ENCODE measurements around the gene EIF4H. TPM values are rescaled to one million over a fixed set of nuclear protein-coding genes. Genes with fewer than 3 reads are reported as not detected.

Gene EIF4H
- total RNA-seq, 6 donors from 2014 or later = 123 to 238 (median 203) TPM

DNA sequence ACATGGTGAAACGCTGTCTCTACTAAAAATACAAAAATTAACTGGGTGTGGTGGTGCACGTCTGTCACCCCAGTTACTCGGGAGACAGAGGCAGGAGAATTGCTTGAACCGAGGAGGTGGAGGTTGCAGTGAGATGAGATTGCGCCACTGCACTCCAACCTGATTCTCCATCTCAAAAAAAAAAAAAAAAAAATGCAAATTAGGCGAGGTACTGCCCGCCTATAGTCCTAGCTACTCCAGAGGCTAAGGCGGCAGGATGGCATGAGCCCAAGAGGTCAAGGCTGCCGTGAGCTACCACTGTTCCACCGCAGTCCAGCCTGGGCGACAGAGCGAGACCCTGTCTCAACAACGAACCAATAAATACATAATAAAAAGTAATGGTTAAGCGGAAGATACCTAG lies 1.1 kb upstream of the EIF4H start:
- peak overlapping the region; percentile 94 to 99 (median 95) for H3K27ac ChIP-seq
- H3K9me3 ChIP-seq = no peaks in the 10 kb centered on the region
- peaks cover 0 to 15% (median 0%) of the 10 kb centered on the region in 4 donors for H3K36me3 ChIP-seq
- peaks cover 36 to 43% (median 38%) of the 10 kb centered on the region in 4 donors for H3K4me1 ChIP-seq
- 62 to 63% methylated on average over 14 of the region's 14 CpGs for WGBS, 2 donors
- H3K27me3 ChIP-seq = no peaks in the 10 kb centered on the region
- DNase-seq (peak in 1 of 2 donors; percentile 71), ATAC-seq (ENCODE audit: low FRiP score in 2 of 2) (peak in 1 of 2 donors; percentile 73)
- no peak for TF ChIP-seq EP300 (IDR thresholded peaks at IDR 0.05)
- TF ChIP-seq POLR2AphosphoS5 (IDR thresholded peaks at IDR 0.05) = no peak
- no peak for TF ChIP-seq POLR2A (IDR thresholded peaks at IDR 0.05)
- TF ChIP-seq, protein P1, sequence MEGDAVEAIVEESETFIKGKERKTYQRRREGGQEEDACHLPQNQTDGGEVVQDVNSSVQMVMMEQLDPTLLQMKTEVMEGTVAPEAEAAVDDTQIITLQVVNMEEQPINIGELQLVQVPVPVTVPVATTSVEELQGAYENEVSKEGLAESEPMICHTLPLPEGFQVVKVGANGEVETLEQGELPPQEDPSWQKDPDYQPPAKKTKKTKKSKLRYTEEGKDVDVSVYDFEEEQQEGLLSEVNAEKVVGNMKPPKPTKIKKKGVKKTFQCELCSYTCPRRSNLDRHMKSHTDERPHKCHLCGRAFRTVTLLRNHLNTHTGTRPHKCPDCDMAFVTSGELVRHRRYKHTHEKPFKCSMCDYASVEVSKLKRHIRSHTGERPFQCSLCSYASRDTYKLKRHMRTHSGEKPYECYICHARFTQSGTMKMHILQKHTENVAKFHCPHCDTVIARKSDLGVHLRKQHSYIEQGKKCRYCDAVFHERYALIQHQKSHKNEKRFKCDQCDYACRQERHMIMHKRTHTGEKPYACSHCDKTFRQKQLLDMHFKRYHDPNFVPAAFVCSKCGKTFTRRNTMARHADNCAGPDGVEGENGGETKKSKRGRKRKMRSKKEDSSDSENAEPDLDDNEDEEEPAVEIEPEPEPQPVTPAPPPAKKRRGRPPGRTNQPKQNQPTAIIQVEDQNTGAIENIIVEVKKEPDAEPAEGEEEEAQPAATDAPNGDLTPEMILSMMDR (IDR thresholded peaks at IDR 0.05) = no peak
- peak overlapping the region in 2 of 4 donors; percentile 84 to 96 for H3K4me3 ChIP-seq

DNA sequence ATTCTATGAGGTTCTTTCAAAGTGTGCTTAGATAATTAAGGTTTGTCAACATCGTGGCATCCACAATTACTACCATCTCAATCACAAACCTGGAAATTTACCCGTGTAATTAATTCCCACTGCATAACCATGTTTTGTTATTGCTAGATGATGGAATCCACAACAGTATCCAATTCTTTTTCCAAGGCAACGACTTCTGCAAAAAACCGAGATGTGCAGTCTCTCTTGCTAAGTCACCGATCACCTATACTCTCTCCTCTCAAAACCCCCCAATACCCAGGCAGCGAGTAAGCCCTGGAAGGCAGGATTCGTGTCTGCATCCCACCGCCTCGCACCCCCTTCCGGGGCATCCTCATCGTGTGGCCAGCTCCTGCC lies 678 bp upstream of the EIF4H start:
- Histone ChIP-seq H3K9me3 (no peaks in the 10 kb centered on the region), H3K27ac (peak overlapping the region; percentile 94 to 99 (median 95)), H3K4me3 (peak overlapping the region; percentile 61 to 96 (median 76)), H3K27me3 (no peaks in the 10 kb centered on the region), H3K4me1 (peaks cover 41 to 47% (median 42%) of the 10 kb centered on the region in 4 donors), H3K36me3 (peaks cover 0 to 17% (median 0%) of the 10 kb centered on the region in 4 donors)
- ATAC-seq (ENCODE audit: low FRiP score in 2 of 2) = no peak
- 2 to 3% methylated on average over 11 of the region's 11 CpGs for WGBS, 2 donors
- no peak for DNase-seq
- TF ChIP-seq, protein P1 (IDR thresholded peaks at IDR 0.05) = no peak
- TF ChIP-seq POLR2A (IDR thresholded peaks at IDR 0.05) (no peak), EP300 (IDR thresholded peaks at IDR 0.05) (no peak), POLR2AphosphoS5 (IDR thresholded peaks at IDR 0.05) (no peak)

DNA sequence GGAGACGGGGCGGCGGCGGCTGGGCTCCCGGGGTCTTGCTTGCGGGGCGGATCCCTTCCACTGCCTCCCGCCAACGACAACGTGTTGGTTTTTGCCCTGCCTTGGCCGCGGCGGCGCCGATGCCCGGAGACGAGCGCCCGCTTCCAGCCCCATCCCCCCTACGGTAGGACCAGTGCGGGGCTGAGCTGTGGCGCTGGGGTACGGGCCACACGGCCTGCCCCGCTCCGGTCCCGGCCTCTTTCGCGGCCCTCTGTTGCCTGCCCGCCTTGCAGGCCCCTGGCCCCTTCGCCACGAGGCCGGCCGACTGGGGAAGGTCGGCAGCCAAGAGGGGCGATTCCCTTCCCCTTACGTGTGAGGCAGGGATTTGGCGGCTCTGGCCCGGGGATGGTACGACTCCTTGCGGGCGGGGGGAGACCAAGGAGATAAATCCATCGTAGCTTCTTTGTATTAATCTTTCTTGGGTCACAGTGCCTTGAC lies 488 bp downstream of the EIF4H start:
- Histone ChIP-seq H3K27me3 (no peaks in the 10 kb centered on the region), H3K4me1 (peaks cover 52 to 58% (median 52%) of the 10 kb centered on the region in 4 donors), H3K9me3 (no peaks in the 10 kb centered on the region), H3K4me3 (peak overlapping the region; percentile 61 to 98 (median 90)), H3K27ac (peak overlapping the region; percentile 94 to 99 (median 95)), H3K36me3 (peaks cover 0 to 25% (median 0%) of the 10 kb centered on the region in 4 donors)
- ATAC-seq (ENCODE audit: low FRiP score in 2 of 2) = peak in 1 of 2 donors; percentile 56
- DNase-seq = peak in 1 of 2 donors; percentile 47
- peak in 2 of 4 donors; percentile 3 to 22 for TF ChIP-seq POLR2A (IDR thresholded peaks at IDR 0.05)
- no peak for TF ChIP-seq EP300 (IDR thresholded peaks at IDR 0.05)
- peak in 1 of 2 donors; percentile 56 for TF ChIP-seq POLR2AphosphoS5 (IDR thresholded peaks at IDR 0.05)
- WGBS, 2 donors = 0 to 2% methylated on average over 9 to 22 of the region's 43 CpGs

DNA sequence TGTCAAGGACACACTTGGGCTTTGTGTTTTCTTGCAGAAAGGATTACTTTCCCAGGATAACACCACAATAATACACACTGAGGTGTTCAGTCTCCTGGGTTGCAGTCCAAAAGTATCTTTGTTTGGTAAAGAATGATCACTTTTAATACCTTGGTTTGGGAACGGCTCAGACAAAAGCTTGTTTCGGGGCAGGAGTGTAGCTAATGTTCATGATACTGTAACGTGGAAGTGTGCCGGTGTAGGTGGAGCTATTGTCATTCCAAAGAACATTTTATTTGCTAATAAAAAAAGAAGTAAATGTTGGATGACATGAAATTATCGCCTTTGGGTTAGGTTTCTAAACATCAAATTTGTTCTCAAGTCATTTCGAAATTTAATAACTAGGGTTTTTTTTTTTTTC lies 1.2 kb downstream of the EIF4H start:
- WGBS, 2 donors = 5 to 6% methylated on average over 6 of the region's 6 CpGs
- peak overlapping the region; percentile 61 to 98 (median 90) for H3K4me3 ChIP-seq
- H3K36me3 ChIP-seq = peaks cover 0 to 25% (median under 1%) of the 10 kb centered on the region in 4 donors
- DNase-seq (no peak), ATAC-seq (ENCODE audit: low FRiP score in 2 of 2) (no peak)
- H3K4me1 ChIP-seq = peaks cover 58 to 65% (median 59%) of the 10 kb centered on the region in 4 donors
- no peaks in the 10 kb centered on the region for H3K9me3 ChIP-seq
- H3K27ac ChIP-seq = peak overlapping the region in 3 of 4 donors; percentile 94 to 99 (median 95)
- TF ChIP-seq, protein P1 (IDR thresholded peaks at IDR 0.05) = no peak
- TF ChIP-seq POLR2A (IDR thresholded peaks at IDR 0.05) (no peak), POLR2AphosphoS5 (IDR thresholded peaks at IDR 0.05) (no peak), EP300 (IDR thresholded peaks at IDR 0.05) (no peak)
- H3K27me3 ChIP-seq = no peaks in the 10 kb centered on the region

DNA sequence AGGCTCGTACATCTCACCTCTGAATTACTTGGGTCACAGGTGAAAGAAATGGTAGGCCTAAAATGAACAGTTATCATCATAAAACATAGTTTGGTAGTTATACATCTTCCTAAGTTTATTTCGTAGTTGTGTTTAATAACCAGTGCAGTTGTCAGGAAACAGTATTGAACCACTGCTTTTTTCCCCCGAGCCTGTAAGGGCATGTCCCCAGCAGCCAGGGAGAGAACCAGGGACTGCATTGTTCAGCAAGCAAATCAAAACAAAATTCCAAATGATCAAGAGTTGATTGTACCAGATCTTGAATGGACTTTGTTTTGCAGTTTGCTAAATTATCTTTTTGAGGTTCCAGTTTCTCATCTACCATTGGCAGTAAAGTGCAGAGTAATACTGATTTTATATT lies 2.4 kb downstream of the EIF4H start:
- DNase-seq (no peak), ATAC-seq (ENCODE audit: low FRiP score in 2 of 2) (no peak)
- Histone ChIP-seq H3K27ac (peak overlapping the region in 1 of 4 donors; percentile 14), H3K27me3 (no peaks in the 10 kb centered on the region), H3K36me3 (peaks cover 0 to 27% (median under 1%) of the 10 kb centered on the region in 4 donors), H3K4me1 (peaks cover 68 to 75% (median 70%) of the 10 kb centered on the region in 4 donors), H3K4me3 (no peak overlapping the region), H3K9me3 (no peaks in the 10 kb centered on the region)
- 41 to 64% methylated on average over 3 of the region's 3 CpGs for WGBS, 2 donors
- no peak for TF ChIP-seq POLR2A (IDR thresholded peaks at IDR 0.05)
- TF ChIP-seq, protein P1 (IDR thresholded peaks at IDR 0.05) = no peak
- no peak for TF ChIP-seq POLR2AphosphoS5 (IDR thresholded peaks at IDR 0.05)
- TF ChIP-seq EP300 (IDR thresholded peaks at IDR 0.05) = no peak
